Uterus (tissue), 2 donors: ENCODE data around the gene CLSTN1.

Source experiments
- CTCF ChIP-seq, 4 experiments: fragments of 200-600 bp in 2 of 4; fragments of 450-650 bp in 2 of 4; sonication (generic) in 2 of 4; IDR thresholded peaks; one replicate each; pipeline ENCODE4 v1.5.1; 2016 to 2019; ENCODE audit warnings: antibody characterized with exemption in 4 of 4, mild to moderate bottlenecking in 2 of 4, moderate library complexity in 1 of 4
- POLR2A ChIP-seq, 2 donors: fragments of 450-650 bp; IDR thresholded peaks; one replicate each; pipeline ENCODE4 v1.6.1; 2016; ENCODE audit warnings: antibody characterized with exemption in 2 of 2, mild to moderate bottlenecking in 1 of 2, moderate library complexity in 1 of 2

GRCh38 chr1:9749361-9749760, 74.4 kb downstream of the CLSTN1 start:
- TF ChIP-seq CTCF (IDR thresholded peaks at IDR 0.05) (no peak), POLR2A (IDR thresholded peaks at IDR 0.05) (no peak)
